Gastrocnemius medialis (tissue), 4 donors: ENCODE data around the gene GTF3C1. TPM values are rescaled to one million over a fixed set of nuclear protein-coding genes. Genes with fewer than 3 reads are reported as not detected.
"Not testable (repeated sequence)": the region's sequence is repeated elsewhere in the genome, so short reads cannot be mapped to it uniquely, and the experiment has no call there.

Experiments used
- ATAC-seq, 2 donors: fragments of 150-250 bp; one replicate each; pipeline ENCODE4 v1.9.1; 2016
- DNase-seq, 2 donors: peaks; one replicate each; pipeline ENCODE4 v3.0.0-alpha.2; 2019
- H3K27ac ChIP-seq, 4 donors: fragments of 200-600 bp; sonication (generic); 1 replicate in 1 of 4; 2 replicates in 3 of 4; pipeline ENCODE4 v1.5.1; 2016 to 2018; ENCODE audit warnings: mild to moderate bottlenecking in 2 of 4, moderate library complexity in 1 of 4
- H3K27me3 ChIP-seq, 3 donors: fragments of 200-600 bp; sonication (generic) in 2 of 3; 1 replicate in 1 of 3; 2 replicates in 2 of 3; pipeline versions ENCODE4 v1.5.1 to v1.6.0; 2016 to 2019; ENCODE audit warnings: mild to moderate bottlenecking in 1 of 3, moderate library complexity in 1 of 3
- H3K36me3 ChIP-seq, 2 donors: fragments of 200-600 bp; sonication (generic) in 1 of 2; one replicate each; pipeline ENCODE4 v1.5.1; 2017 to 2018
- H3K4me1 ChIP-seq, 2 donors: fragments of 200-600 bp; sonication (generic) in 1 of 2; one replicate each; pipeline ENCODE4 v1.5.1; 2016 to 2017; ENCODE audit warnings: mild to moderate bottlenecking in 2 of 2
- H3K4me3 ChIP-seq, 4 donors: fragments of 200-600 bp; sonication (generic) in 3 of 4; 1 replicate in 1 of 4; 2 replicates in 3 of 4; pipeline ENCODE4 v1.5.1; 2016 to 2019; ENCODE audit warnings: mild to moderate bottlenecking in 2 of 4
- H3K9me3 ChIP-seq, 3 donors: fragments of 200-600 bp; sonication (generic) in 2 of 3; 1 replicate in 1 of 3; 2 replicates in 2 of 3; pipeline ENCODE4 v1.5.1; 2016 to 2019
- CTCF ChIP-seq, 5 experiments: fragments of 450-650 bp in 3 of 5; fragments of 200-600 bp in 2 of 5; sonication (generic) in 2 of 5; IDR thresholded peaks in 4 of 5; conservative IDR thresholded peaks in 1 of 5; 1 replicate in 4 of 5; 2 replicates in 1 of 5; pipeline ENCODE4 v1.5.1; 2016 to 2019; ENCODE audit warnings: antibody characterized with exemption in 5 of 5, mild to moderate bottlenecking in 3 of 5, moderate library complexity in 3 of 5
- POLR2A ChIP-seq, 2 donors: fragments of 450-650 bp; IDR thresholded peaks; one replicate each; pipeline ENCODE4 v1.6.1; 2017; ENCODE audit warnings: antibody characterized with exemption in 2 of 2, mild to moderate bottlenecking in 2 of 2, moderate library complexity in 2 of 2
- in situ Hi-C, 4 donors: fragments of 200-750 bp; cut with MboI; loops; one replicate each; pipeline versions ENCODE4 v1.15.0 to v1.8.0; 2017; ENCODE audit warnings: low sequenced_read_pairs in 4 of 4
- intact Hi-C: fragments of 100-400 bp; cut with DNase I; formaldehyde crosslinking; loops from one replicate; pipeline ENCODE4 v1.15.1; 2023; ENCODE audit warnings: low total_unique reads
- total RNA-seq, 4 donors: library from RNA; depleted of rRNA; stranded (reverse); fragments of >200 nt; gene quantifications; one replicate each; pipeline versions ENCODE4 v1.1.0 to v1.2.3, GENCODE V29; 2016

GTF3C1 gene
- total RNA-seq, 4 donors from 2014 or later, result 52.0 to 108 (median 67.8) TPM

GRCh38 chr16:27460663-27461482 lies 88.8 kb downstream of the GTF3C1 start:
- DNase-seq (peak; percentile 37 to 77), ATAC-seq (peak; percentile 61 to 76)
- intact Hi-C loops (no loop called here), in situ Hi-C loops (no loop called here)
- TF ChIP-seq CTCF (IDR thresholded peaks at IDR 0.05 in 4 of 5, conservative IDR thresholded peaks at IDR 0.05 in 1 of 5), result no peak
- peak in 1 of 2 donors; percentile 48 for TF ChIP-seq POLR2A (IDR thresholded peaks at IDR 0.05)
- peaks cover 28 to 34% of the 10 kb centered on the region in 2 donors for H3K4me1 ChIP-seq
- peaks cover 0 to 41% of the 10 kb centered on the region in 2 donors for H3K36me3 ChIP-seq
- H3K27me3 ChIP-seq, result no peaks in the 10 kb centered on the region
- no peaks in the 10 kb centered on the region for H3K9me3 ChIP-seq
- no peak overlapping the region for H3K4me3 ChIP-seq
- peak overlapping the region; percentile 59 to 82 (median 74) for H3K27ac ChIP-seq

- ATAC-seq (no peak), DNase-seq (no peak)
- Histone ChIP-seq H3K27me3 (no peaks in the 10 kb centered on the region), H3K4me3 (no peak overlapping the region), H3K9me3 (no peaks in the 10 kb centered on the region), H3K36me3 (peaks cover 0 to 35% of the 10 kb centered on the region in 2 donors), H3K27ac (peak overlapping the region; percentile 59 to 82 (median 74)), H3K4me1 (peaks cover 28 to 34% of the 10 kb centered on the region in 2 donors)
- no peak for TF ChIP-seq POLR2A (IDR thresholded peaks at IDR 0.05)
- TF ChIP-seq CTCF (IDR thresholded peaks at IDR 0.05 in 4 of 5, conservative IDR thresholded peaks at IDR 0.05 in 1 of 5), result no peak
- intact Hi-C loops, result no loop called here
- in situ Hi-C loops, result no loop called here
These were observed 89.5 kb downstream of the GTF3C1 start for GRCh38 chr16:27460213-27460612.

- Histone ChIP-seq H3K9me3 (no peaks in the 10 kb centered on the region), H3K4me1 (peaks cover 28 to 34% of the 10 kb centered on the region in 2 donors), H3K4me3 (no peak overlapping the region), H3K27ac (no peak overlapping the region), H3K36me3 (peaks cover 0 to 24% of the 10 kb centered on the region in 2 donors), H3K27me3 (no peaks in the 10 kb centered on the region)
- ATAC-seq, result no peak
- DNase-seq, result no peak
- TF ChIP-seq POLR2A (IDR thresholded peaks at IDR 0.05) (no peak), CTCF (IDR thresholded peaks at IDR 0.05 in 4 of 5, conservative IDR thresholded peaks at IDR 0.05 in 1 of 5) (no peak)
- in situ Hi-C loops, result loop anchor here (10.0 kb wide), 2 partner anchors 274 to 284 kb away; no protein-coding TSS in a partner anchor
- intact Hi-C loops, result no loop called here
These were observed 90.6 kb downstream of the GTF3C1 start for GRCh38 chr16:27458987-27459688.

- H3K4me1 ChIP-seq, result peaks cover 28 to 34% of the 10 kb centered on the region in 2 donors
- H3K27me3 ChIP-seq, result no peaks in the 10 kb centered on the region
- no peak for DNase-seq
- H3K9me3 ChIP-seq, result no peaks in the 10 kb centered on the region
- peaks cover 0 to 15% of the 10 kb centered on the region in 2 donors for H3K36me3 ChIP-seq
- in situ Hi-C loops, result loop anchor here (10.0 kb wide), 2 partner anchors 273 to 283 kb away; no protein-coding TSS in a partner anchor
- no peak overlapping the region for H3K27ac ChIP-seq
- no peak overlapping the region for H3K4me3 ChIP-seq
- intact Hi-C loops, result no loop called here
- TF ChIP-seq CTCF (IDR thresholded peaks at IDR 0.05 in 4 of 5, conservative IDR thresholded peaks at IDR 0.05 in 1 of 5) (no peak), POLR2A (IDR thresholded peaks at IDR 0.05) (no peak)
- ATAC-seq, result no peak
These were observed 91.5 kb downstream of the GTF3C1 start for GRCh38 chr16:27458258-27458657.

- ATAC-seq, DNase-seq, H3K9me3 ChIP-seq, H3K27ac ChIP-seq, H3K36me3 ChIP-seq, H3K27me3 ChIP-seq, H3K4me3 ChIP-seq: not testable (repeated sequence)
- intact Hi-C loops (loop anchor here (1.0 kb wide), 2 partner anchors 278 to 302 kb away; no protein-coding TSS in a partner anchor), in situ Hi-C loops (loop anchor here (10.0 kb wide), 2 partner anchors 273 to 283 kb away; no protein-coding TSS in a partner anchor)
- H3K4me1 ChIP-seq, result peaks cover 28 to 32% of the 10 kb centered on the region in 2 donors
These were observed 92.2 kb downstream of the GTF3C1 start for GRCh38 chr16:27457605-27457900.
